Panc1 (cell line): ENCODE results near the gene LRRC26. TPM values are rescaled to one million over a fixed set of nuclear protein-coding genes. Genes with fewer than 3 reads are reported as not detected.

Source experiments
- ATAC-seq: fragments of 200-7000 bp; cut with Tn5 transposase; 2 replicates; pipeline ENCODE4 v1.9.1; 2020; ENCODE audit warnings: mild to moderate bottlenecking, moderate library complexity
- BruUV-seq: library from RNA; stranded (reverse); fragments of 400-500 nt; replicated peaks from 2 replicates; lab custom pipeline; 2021; lab: Mats Ljungman, UMichigan
- CTCF ChIA-PET: fragments of 300-600 bp; sonication (Branson Sonifier 250); formaldehyde crosslinking; loops from one replicate; lab custom pipeline; 2022; ENCODE audit warnings: antibody characterized with exemption; lab: Charles Lee
- POLR2A ChIA-PET: fragments of 300-600 bp; sonication (Branson Sonifier 250); formaldehyde crosslinking; loops from one replicate; lab custom pipeline; 2022; ENCODE audit warnings: antibody characterized with exemption; lab: Charles Lee
- DNase-seq: peaks from one replicate; pipeline ENCODE4 v3.0.0-alpha.2; 2010; ENCODE audit warnings: low read depth, low spot score
- H3K27ac ChIP-seq: 2 replicates; pipeline ENCODE4 v1.5.1; 2011; ENCODE audit warnings: mild to moderate bottlenecking, low read length, inconsistent platforms
- H3K27me3 ChIP-seq: fragments of 200-500 bp; sonication (Bioruptor generic); 2 replicates; pipeline ENCODE4 v1.6.0; 2014; ENCODE audit warnings: low read length, inconsistent platforms; ENCODE audit not compliant: control insufficient read depth, insufficient read depth
- H3K36me3 ChIP-seq: fragments of 200-500 bp; sonication (Bioruptor generic); 2 replicates; pipeline ENCODE4 v1.5.1; 2014; ENCODE audit warnings: inconsistent platforms, mild to moderate bottlenecking, low read length, moderate library complexity; ENCODE audit not compliant: control insufficient read depth, insufficient read depth
- H3K4me1 ChIP-seq: 2 replicates; pipeline ENCODE4 v1.5.1; 2011; ENCODE audit warnings: inconsistent platforms, mild to moderate bottlenecking, low read length, moderate library complexity; ENCODE audit not compliant: control insufficient read depth, insufficient read depth
- H3K4me3 ChIP-seq, 2 experiments: 2 replicates each; pipeline ENCODE4 v1.5.1; 2011 to 2012; ENCODE audit warnings: low read depth in 2 of 2, low read length in 2 of 2, mild to moderate bottlenecking in 2 of 2, inconsistent platforms in 1 of 2, moderate library complexity in 1 of 2
- H3K9me3 ChIP-seq: fragments of 200-500 bp; sonication (Bioruptor generic); 2 replicates; pipeline ENCODE4 v1.5.1; 2014; ENCODE audit warnings: low read depth, mild to moderate bottlenecking, inconsistent platforms, low read length, moderate library complexity; ENCODE audit not compliant: control insufficient read depth, insufficient read depth
- CTCF ChIP-seq: fragments of 450-650 bp; IDR thresholded peaks from 2 replicates; pipeline ENCODE4 v1.5.1; 2017; ENCODE audit warnings: mild to moderate bottlenecking
- POLR2AphosphoS5 ChIP-seq: IDR thresholded peaks from 2 replicates; pipeline ENCODE4 v1.6.1; 2012; ENCODE audit warnings: mild to moderate bottlenecking, low read depth, low read length, moderate library complexity
- SIN3A ChIP-seq: IDR thresholded peaks from 2 replicates; pipeline ENCODE4 v1.6.1; 2012; ENCODE audit warnings: low read depth, mild to moderate bottlenecking, low read length, moderate library complexity, borderline replicate concordance; ENCODE audit not compliant: insufficient read depth
- TCF7L2 ChIP-seq: IDR thresholded peaks from 2 replicates; pipeline ENCODE4 v1.6.1; 2011; ENCODE audit warnings: mild to moderate bottlenecking, low read depth, low read length, inconsistent platforms
- in situ Hi-C: cut with HindIII; loops from 2 replicates; pipeline ENCODE4 v1.10.0; 2016; ENCODE audit warnings: low sequenced_read_pairs, low pct_unique_long_range_greater_than_20kb
- intact Hi-C: fragments of 100-400 bp; cut with micrococcal nuclease; formaldehyde crosslinking; loops from one replicate; pipeline ENCODE4 v1.10.0; 2022; ENCODE audit not compliant: unreplicated experiment
- total RNA-seq: library from RNA; stranded (reverse); gene quantifications from one replicate; pipeline ENCODE4 v1.2.1, GENCODE V29; 2021; ENCODE audit not compliant: unreplicated experiment
- TF ChIP-seq, protein P1 (sequence below), 2 experiments: IDR thresholded peaks; 2 replicates each; pipeline ENCODE4 v1.6.1; 2011 to 2012; ENCODE audit warnings: low read depth in 2 of 2, control low read depth in 1 of 2, low read length in 1 of 2, mild to moderate bottlenecking in 1 of 2, moderate library complexity in 1 of 2; ENCODE audit not compliant: insufficient read depth in 1 of 2

LRRC26 gene
- total RNA-seq, 1 experiment from 2014 or later: 0.69 TPM

GRCh38 chr9:137194909-137195308 is 25.1 kb upstream of the LRRC26 start:
- Histone ChIP-seq H3K4me1 (peaks cover 41% of the 10 kb centered on the region), H3K4me3 (no peak overlapping the region), H3K27ac (no peak overlapping the region), H3K36me3 (no peaks in the 10 kb centered on the region), H3K9me3 (no peaks in the 10 kb centered on the region), H3K27me3 (no peaks in the 10 kb centered on the region)
- BruUV-seq: no TSS peak
- in situ Hi-C loops: no loop called here
- CTCF ChIA-PET: no interaction called here
- intact Hi-C loops: no loop called here
- ATAC-seq (no peak), DNase-seq (no peak)
- no peak for TF ChIP-seq TCF7L2
- TF ChIP-seq, protein P1, sequence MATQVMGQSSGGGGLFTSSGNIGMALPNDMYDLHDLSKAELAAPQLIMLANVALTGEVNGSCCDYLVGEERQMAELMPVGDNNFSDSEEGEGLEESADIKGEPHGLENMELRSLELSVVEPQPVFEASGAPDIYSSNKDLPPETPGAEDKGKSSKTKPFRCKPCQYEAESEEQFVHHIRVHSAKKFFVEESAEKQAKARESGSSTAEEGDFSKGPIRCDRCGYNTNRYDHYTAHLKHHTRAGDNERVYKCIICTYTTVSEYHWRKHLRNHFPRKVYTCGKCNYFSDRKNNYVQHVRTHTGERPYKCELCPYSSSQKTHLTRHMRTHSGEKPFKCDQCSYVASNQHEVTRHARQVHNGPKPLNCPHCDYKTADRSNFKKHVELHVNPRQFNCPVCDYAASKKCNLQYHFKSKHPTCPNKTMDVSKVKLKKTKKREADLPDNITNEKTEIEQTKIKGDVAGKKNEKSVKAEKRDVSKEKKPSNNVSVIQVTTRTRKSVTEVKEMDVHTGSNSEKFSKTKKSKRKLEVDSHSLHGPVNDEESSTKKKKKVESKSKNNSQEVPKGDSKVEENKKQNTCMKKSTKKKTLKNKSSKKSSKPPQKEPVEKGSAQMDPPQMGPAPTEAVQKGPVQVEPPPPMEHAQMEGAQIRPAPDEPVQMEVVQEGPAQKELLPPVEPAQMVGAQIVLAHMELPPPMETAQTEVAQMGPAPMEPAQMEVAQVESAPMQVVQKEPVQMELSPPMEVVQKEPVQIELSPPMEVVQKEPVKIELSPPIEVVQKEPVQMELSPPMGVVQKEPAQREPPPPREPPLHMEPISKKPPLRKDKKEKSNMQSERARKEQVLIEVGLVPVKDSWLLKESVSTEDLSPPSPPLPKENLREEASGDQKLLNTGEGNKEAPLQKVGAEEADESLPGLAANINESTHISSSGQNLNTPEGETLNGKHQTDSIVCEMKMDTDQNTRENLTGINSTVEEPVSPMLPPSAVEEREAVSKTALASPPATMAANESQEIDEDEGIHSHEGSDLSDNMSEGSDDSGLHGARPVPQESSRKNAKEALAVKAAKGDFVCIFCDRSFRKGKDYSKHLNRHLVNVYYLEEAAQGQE (IDR thresholded peaks at IDR 0.05; ENCODE audit: insufficient read depth in 1 of 2, low read depth in 2 of 2, low read length in 1 of 2): no peak
- TF ChIP-seq CTCF: no peak
- TF ChIP-seq SIN3A: no peak
- no peak for TF ChIP-seq POLR2AphosphoS5
- POLR2A ChIA-PET: no interaction called here

GRCh38 chr9:137194388-137194787 is 24.5 kb upstream of the LRRC26 start:
- no peak for TF ChIP-seq TCF7L2
- no peak for TF ChIP-seq POLR2AphosphoS5
- no peak for TF ChIP-seq SIN3A
- TF ChIP-seq CTCF: no peak
- TF ChIP-seq, protein P1 (IDR thresholded peaks at IDR 0.05; ENCODE audit: insufficient read depth in 1 of 2, low read depth in 2 of 2, low read length in 1 of 2): no peak
- BruUV-seq: no TSS peak
- no peak for ATAC-seq
- ChIA-PET POLR2A (no interaction called here), CTCF (no interaction called here)
- DNase-seq: no peak
- intact Hi-C loops: no loop called here
- Histone ChIP-seq H3K4me1 (peaks cover 45% of the 10 kb centered on the region), H3K27ac (no peak overlapping the region), H3K27me3 (no peaks in the 10 kb centered on the region), H3K4me3 (no peak overlapping the region), H3K9me3 (no peaks in the 10 kb centered on the region), H3K36me3 (no peaks in the 10 kb centered on the region)
- in situ Hi-C loops: no loop called here
